Measurements from ENCODE around the gene UHRF1. TPM values are rescaled to one million over a fixed set of nuclear protein-coding genes. Genes with fewer than 3 reads are reported as not detected.

The UHRF1 gene
- total RNA-seq, 1 donor from 2014 or later: 0.32 TPM

DNA sequence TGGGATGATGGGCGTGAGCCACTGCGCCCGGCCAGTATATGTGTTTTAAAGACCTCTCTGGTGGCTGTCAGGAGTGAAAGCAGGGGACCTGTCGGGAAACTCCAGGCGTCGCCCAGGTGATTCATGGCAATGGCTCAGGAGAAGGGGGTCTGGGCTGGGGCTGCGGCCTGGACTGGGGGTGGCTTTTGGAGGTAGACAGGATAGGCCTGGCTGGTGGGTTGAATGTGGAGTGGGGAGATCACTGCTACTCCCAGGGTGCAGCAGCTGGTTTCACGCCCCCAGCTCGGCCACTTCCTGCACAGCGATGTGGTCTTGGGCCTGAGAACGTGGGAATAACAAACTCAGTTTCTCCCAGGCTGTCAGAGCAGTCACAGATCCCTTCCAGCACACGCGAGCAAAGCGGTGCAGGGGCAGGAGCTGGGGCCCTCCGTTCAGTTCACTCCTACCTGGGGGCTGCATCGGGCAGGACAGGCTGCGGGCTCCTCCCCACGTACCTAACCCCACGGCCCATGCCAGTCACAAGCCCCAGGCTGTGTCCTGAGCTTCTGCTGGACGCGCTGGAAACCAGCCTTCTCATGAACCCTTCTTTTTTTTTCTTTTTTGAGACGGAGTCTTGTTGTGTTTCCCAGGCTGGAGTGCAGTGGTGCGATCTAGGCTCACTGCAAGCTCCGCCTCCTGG, 78.5 kb downstream of the UHRF1 start:
- intact Hi-C loops (cut with DNase I): no loop called here

DNA sequence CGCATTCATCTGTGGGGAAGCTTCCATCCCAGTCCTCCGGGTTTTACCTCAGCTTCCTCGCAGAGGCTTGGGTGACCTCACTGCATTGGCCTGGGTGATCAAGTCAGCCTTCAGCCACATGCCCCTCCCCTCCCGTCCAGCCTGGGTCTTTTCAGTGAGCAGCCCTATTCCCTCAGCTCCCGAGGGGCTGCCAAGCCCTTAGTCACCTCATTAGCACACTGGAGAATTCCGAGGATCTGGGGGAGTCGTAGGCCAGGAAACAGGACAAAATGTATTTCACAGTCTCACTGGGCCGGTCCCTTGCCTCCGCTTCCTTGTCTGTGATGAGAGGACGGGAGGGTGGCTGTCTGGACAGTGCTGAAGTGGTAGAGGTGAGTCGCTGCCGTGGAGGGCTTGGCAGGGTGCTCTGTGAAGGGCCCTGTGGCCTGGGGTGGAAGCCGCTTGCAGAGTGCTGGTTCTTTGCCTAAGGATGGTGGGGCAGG, 79.5 kb downstream of the UHRF1 start:
- DNase-seq (ENCODE audit: low spot score in 2 of 2): peak; percentile 66 to 92
- Histone ChIP-seq H3K27ac (peak overlapping the region; percentile 28 to 71), H3K4me3 (peak overlapping the region in 1 of 2 donors; percentile 30), H3K9me3 (no peaks in the 10 kb centered on the region), H3K27me3 (no peaks in the 10 kb centered on the region), H3K4me1 (peaks cover 0 to 14% of the 10 kb centered on the region in 2 donors), H3K36me3 (no peaks in the 10 kb centered on the region)
- TF ChIP-seq, protein P1, sequence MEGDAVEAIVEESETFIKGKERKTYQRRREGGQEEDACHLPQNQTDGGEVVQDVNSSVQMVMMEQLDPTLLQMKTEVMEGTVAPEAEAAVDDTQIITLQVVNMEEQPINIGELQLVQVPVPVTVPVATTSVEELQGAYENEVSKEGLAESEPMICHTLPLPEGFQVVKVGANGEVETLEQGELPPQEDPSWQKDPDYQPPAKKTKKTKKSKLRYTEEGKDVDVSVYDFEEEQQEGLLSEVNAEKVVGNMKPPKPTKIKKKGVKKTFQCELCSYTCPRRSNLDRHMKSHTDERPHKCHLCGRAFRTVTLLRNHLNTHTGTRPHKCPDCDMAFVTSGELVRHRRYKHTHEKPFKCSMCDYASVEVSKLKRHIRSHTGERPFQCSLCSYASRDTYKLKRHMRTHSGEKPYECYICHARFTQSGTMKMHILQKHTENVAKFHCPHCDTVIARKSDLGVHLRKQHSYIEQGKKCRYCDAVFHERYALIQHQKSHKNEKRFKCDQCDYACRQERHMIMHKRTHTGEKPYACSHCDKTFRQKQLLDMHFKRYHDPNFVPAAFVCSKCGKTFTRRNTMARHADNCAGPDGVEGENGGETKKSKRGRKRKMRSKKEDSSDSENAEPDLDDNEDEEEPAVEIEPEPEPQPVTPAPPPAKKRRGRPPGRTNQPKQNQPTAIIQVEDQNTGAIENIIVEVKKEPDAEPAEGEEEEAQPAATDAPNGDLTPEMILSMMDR (IDR thresholded peaks at IDR 0.05): no peak
- intact Hi-C loops (cut with DNase I): no loop called here

More for the DNA sequence above, 78.5 kb downstream of the UHRF1 start:
- no peak for DNase-seq (ENCODE audit: low spot score in 2 of 2)
- Histone ChIP-seq H3K4me1 (peaks cover 0 to 14% of the 10 kb centered on the region in 2 donors), H3K9me3 (no peaks in the 10 kb centered on the region), H3K27me3 (no peaks in the 10 kb centered on the region), H3K4me3 (no peak overlapping the region), H3K27ac (peak overlapping the region; percentile 28 to 71), H3K36me3 (no peaks in the 10 kb centered on the region)
- TF ChIP-seq, protein P1 (IDR thresholded peaks at IDR 0.05): no peak

DNA sequence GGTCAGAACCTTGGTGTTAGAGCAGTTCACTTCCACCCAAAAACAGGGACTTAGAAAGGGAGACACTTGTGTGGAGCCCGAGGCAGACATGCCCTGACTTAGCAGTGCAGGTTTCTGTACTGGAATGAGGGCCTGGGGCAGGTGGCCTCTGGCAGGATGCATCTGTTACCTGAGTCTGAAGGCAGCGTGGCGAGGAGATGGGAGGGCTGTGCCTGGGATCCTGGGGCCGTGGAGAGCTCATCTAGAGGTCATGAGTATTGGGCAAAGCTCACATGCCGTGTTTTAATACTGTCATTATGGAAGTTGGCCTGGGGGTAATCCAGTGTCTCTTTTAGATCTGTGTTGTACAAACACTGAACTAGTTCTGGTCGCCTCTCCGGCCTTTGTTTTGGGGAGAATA, 81.0 kb downstream of the UHRF1 start:
- Histone ChIP-seq H3K36me3 (no peaks in the 10 kb centered on the region), H3K27ac (peak overlapping the region; percentile 10 to 71), H3K4me3 (no peak overlapping the region), H3K4me1 (peaks cover 0 to 14% of the 10 kb centered on the region in 2 donors), H3K27me3 (no peaks in the 10 kb centered on the region), H3K9me3 (no peaks in the 10 kb centered on the region)
- no peak for DNase-seq (ENCODE audit: low spot score in 2 of 2)
- intact Hi-C loops (cut with DNase I): no loop called here
- TF ChIP-seq, protein P1 (IDR thresholded peaks at IDR 0.05): no peak

DNA sequence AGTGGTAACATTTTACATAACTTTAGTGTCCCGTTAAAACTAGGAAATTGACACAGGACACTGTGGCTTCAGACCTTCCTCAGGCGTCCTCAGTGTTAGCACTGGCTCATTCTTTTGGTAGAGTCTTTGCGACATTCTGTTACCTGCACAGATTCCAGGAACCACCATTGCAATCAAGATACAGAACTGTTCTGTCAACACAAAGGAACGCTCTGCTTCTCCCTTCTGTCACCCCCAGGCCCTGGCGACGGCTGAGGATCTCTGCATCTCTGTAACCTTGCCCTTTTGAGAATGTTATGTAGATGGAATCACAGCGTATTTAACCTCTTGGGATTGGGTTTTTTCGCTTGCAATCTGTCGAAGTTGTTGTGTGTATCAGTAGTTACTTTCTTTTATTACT, 82.2 kb downstream of the UHRF1 start:
- no peak for DNase-seq (ENCODE audit: low spot score in 2 of 2)
- Histone ChIP-seq H3K9me3 (no peaks in the 10 kb centered on the region), H3K4me3 (no peak overlapping the region), H3K4me1 (peaks cover 0 to 14% of the 10 kb centered on the region in 2 donors), H3K36me3 (peaks cover 0 to 6% of the 10 kb centered on the region in 2 donors), H3K27me3 (no peaks in the 10 kb centered on the region), H3K27ac (no peak overlapping the region)
- intact Hi-C loops (cut with DNase I): no loop called here
- TF ChIP-seq, protein P1 (IDR thresholded peaks at IDR 0.05): no peak

DNA sequence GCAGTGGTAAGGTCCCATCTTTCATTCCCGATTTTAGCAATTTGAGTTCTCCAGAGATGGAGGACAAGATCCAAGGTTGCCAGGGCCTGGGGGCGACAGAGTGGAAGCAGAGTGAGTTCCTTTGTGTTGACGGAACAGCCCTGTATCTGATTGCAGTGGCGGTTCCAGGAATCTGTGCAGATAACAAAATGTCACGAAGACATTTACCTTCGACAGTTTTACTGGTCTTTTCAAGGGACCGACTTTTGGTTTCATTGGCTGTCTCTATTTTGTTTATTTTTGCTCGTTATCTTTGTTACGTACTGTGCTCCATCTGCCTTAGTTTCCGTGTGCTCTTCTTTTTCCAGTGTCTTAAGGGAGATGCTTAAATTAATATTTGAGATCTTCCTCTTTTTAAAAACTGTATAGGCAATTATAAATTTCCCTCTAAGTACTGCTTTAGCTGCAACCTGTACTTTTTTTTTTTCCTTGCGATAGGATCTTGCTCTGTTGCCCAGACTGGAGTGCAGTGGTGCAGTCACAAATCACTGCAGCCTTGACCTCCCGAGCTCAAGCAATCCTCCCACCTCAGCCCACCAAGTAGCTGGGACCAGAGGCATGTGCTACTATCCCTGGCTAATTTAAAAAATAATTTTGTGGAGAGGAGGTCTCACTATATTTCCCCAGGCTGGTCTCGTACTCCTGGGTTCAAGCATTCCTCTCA, 82.8 kb downstream of the UHRF1 start:
- Histone ChIP-seq H3K36me3 (peaks cover 0 to 9% of the 10 kb centered on the region in 2 donors), H3K9me3 (no peaks in the 10 kb centered on the region), H3K4me3 (no peak overlapping the region), H3K27me3 (no peaks in the 10 kb centered on the region), H3K4me1 (peaks cover 0 to 14% of the 10 kb centered on the region in 2 donors), H3K27ac (no peak overlapping the region)
- intact Hi-C loops (cut with DNase I): no loop called here
- DNase-seq (ENCODE audit: low spot score in 2 of 2): no peak
- TF ChIP-seq, protein P1 (IDR thresholded peaks at IDR 0.05): no peak
